T-cell (primary cell): ENCODE data around the gene ARHGAP10. TPM values are rescaled to one million over a fixed set of nuclear protein-coding genes. Genes with fewer than 3 reads are reported as not detected.

ENCODE experiments used
- ATAC-seq, 4 experiments: fragments of 200-7000 bp in 3 of 4; fragments of 150-1000 bp in 1 of 4; cut with Tn5 transposase; replicated peaks in 1 of 4; 1 replicate in 3 of 4; 2 replicates in 1 of 4; pipeline ENCODE4 v1.10.0; 2021; ENCODE audit warnings: moderate library complexity in 3 of 4, mild to moderate bottlenecking in 2 of 4, moderate number of reproducible peaks in 1 of 4
- CTCF ChIA-PET, 2 donors: fragments of 300-600 bp; sonication (Branson Sonifier 250); formaldehyde crosslinking; loops; one replicate each; lab custom pipeline; 2022; ENCODE audit warnings: antibody characterized with exemption in 2 of 2; lab: Charles Lee
- POLR2A ChIA-PET, 2 donors: fragments of 300-600 bp; sonication (Branson Sonifier 250); formaldehyde crosslinking; loops; one replicate each; lab custom pipeline; 2022; ENCODE audit warnings: antibody characterized with exemption in 2 of 2; lab: Charles Lee
- DNase-seq, 35 experiments: peaks; one replicate each; pipeline versions ENCODE4 v3.0.0 to v3.0.0-alpha.2; 2013 to 2023
- H3K27ac ChIP-seq: one replicate; pipeline ENCODE4 v1.5.1; 2013; ENCODE audit warnings: low read length
- H3K27me3 ChIP-seq, 2 experiments: replicated peaks in 1 of 2; 1 replicate in 1 of 2; 2 replicates in 1 of 2; pipeline versions ENCODE4 v1.6.1 to v1.7.0; 2013; ENCODE audit warnings: low read length in 1 of 2, mixed read lengths in 1 of 2; ENCODE audit not compliant: control insufficient read depth in 2 of 2, insufficient read depth in 2 of 2; ENCODE audit errors: extremely low read depth in 1 of 2
- H3K36me3 ChIP-seq, 2 donors: 1 replicate in 1 of 2; 2 replicates in 1 of 2; pipeline versions ENCODE4 v1.6.1 to v1.7.0; 2013; ENCODE audit warnings: low read length in 1 of 2; ENCODE audit not compliant: control insufficient read depth in 2 of 2, insufficient read depth in 1 of 2; ENCODE audit errors: extremely low read depth in 1 of 2
- H3K4me1 ChIP-seq, 2 experiments: 1 replicate in 1 of 2; 2 replicates in 1 of 2; pipeline versions ENCODE4 v1.6.1 to v1.7.0; 2013; ENCODE audit warnings: low read length in 2 of 2, mixed read lengths in 1 of 2; ENCODE audit not compliant: insufficient read depth in 2 of 2, control insufficient read depth in 1 of 2; ENCODE audit errors: extremely low read depth in 1 of 2
- H3K4me3 ChIP-seq, 2 donors: 1 replicate in 1 of 2; 2 replicates in 1 of 2; pipeline versions ENCODE4 v1.5.1 to v1.7.0; 2013; ENCODE audit warnings: mild to moderate bottlenecking in 2 of 2, low read length in 1 of 2, moderate library complexity in 1 of 2; ENCODE audit not compliant: control insufficient read depth in 1 of 2; ENCODE audit errors: extremely low read depth in 1 of 2
- H3K9me3 ChIP-seq: 2 replicates; pipeline ENCODE4 v1.7.0; 2013
- H3K27ac Mint-ChIP-seq, 2 donors: one replicate each; pipeline ENCODE4 v1.8.0; 2020 to 2021; ENCODE audit warnings: mild to moderate bottlenecking in 2 of 2, mixed read lengths in 2 of 2
- H3K27me3 Mint-ChIP-seq, 2 donors: one replicate each; pipeline ENCODE4 v1.8.0; 2021 to 2022; ENCODE audit warnings: mixed read lengths in 2 of 2
- H3K36me3 Mint-ChIP-seq: one replicate; pipeline ENCODE4 v1.8.0; 2021; ENCODE audit warnings: mixed read lengths
- H3K4me1 Mint-ChIP-seq, 3 donors: one replicate each; pipeline ENCODE4 v1.8.0; 2020 to 2022; ENCODE audit warnings: mixed read lengths in 3 of 3, mild to moderate bottlenecking in 1 of 3
- H3K4me3 Mint-ChIP-seq, 3 donors: one replicate each; pipeline ENCODE4 v1.8.0; 2020 to 2022; ENCODE audit warnings: mild to moderate bottlenecking in 3 of 3, mixed read lengths in 3 of 3, moderate library complexity in 3 of 3
- H3K9me3 Mint-ChIP-seq, 3 donors: one replicate each; pipeline ENCODE4 v1.8.0; 2020 to 2022; ENCODE audit warnings: mixed read lengths in 3 of 3
- WGBS: methylation state at CpG from one replicate; pipeline ENCODE4 v1.1.5; 2013; ENCODE audit warnings: missing lambda C conversion rate; ENCODE audit not compliant: insufficient coverage; 5-methylcytosine and 5-hydroxymethylcytosine counted together
- total RNA-seq, 35 experiments: library from RNA in 6 of 35; stranded (reverse) in 6 of 35; fragments of 120-200 nt in 1 of 35; gene quantifications; one replicate each; pipeline versions ENCODE4 v1.2.1 to v1.2.4 and lab custom pipeline; 2013 to 2026

ARHGAP10 gene
- total RNA-seq, 5 donors from 2014 or later (not counting 1 experiment from before 2014, with no cell fraction given): 6.2 to 7.7 (median 6.8) TPM

DNA sequence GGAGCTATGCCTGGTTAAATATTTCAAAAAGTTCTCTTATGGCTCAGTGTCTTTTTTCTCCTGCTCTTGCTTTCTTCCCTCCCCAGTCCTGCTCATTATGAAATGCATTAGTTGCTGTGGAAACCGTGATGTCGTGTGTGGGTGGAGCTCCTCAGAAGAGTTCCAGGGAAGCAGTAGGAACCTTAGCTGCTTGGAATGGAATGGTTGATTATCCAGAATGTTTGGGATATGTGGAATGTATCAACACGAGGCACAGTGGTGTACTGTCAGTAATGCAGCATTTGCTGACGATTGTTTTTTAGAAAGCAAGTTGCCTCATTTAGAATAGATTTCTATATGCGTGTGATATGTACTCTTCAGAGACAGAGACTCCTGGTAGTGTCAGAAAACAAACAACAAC, 333.2 kb downstream of the ARHGAP10 start:
- DNase-seq: no peak
- no peak overlapping the region for H3K4me3 Mint-ChIP-seq
- POLR2A ChIA-PET: no interaction called here

DNA sequence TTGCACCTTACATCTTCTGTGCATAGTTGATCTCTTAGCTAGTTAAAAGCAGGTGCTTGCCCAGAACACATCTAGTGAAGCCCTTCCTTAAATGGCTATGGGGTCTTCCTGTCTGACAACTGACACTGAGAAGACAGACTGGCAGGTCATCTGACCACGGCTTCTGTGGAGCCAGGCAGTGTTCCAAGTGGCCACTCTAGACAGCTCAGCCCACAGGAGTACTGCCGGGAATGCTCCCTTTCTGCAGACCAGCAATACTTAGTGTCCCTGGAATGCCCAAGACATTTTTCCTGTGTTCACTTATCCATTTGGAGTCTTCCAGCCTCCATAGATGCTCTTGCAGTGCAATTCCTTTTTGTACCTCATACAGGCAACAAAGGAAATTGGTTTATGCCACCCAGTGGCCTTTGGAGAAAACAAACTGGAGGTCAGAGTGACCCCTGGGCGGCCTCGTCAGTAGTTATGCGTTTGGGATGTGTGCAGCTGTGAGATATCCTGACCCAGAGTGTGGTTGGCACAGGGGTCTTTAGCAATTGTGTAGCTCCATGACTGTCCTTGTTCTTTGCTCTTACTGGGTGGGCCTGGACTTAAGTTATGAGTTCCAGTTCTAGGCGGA, 335.5 kb downstream of the ARHGAP10 start:
- 96% methylated on average over 4 of the region's 6 CpGs for WGBS
- Histone ChIP-seq H3K9me3 (no peaks in the 10 kb centered on the region), H3K36me3 (peaks cover 6 to 7% of the 10 kb centered on the region in 2 donors), H3K4me1 (peaks cover 0 to 5% of the 10 kb centered on the region in 2 experiments), H3K4me3 (no peak overlapping the region), H3K27me3 (no peaks in the 10 kb centered on the region), H3K27ac (no peak overlapping the region)
- Mint-ChIP-seq H3K36me3 (peaks cover 36% of the 10 kb centered on the region), H3K27ac (no peak overlapping the region), H3K27me3 (no peaks in the 10 kb centered on the region), H3K4me1 (peaks cover 0 to 12% (median 0%) of the 10 kb centered on the region in 3 donors), H3K9me3 (no peaks in the 10 kb centered on the region), H3K4me3 (no peak overlapping the region)
- ATAC-seq (no peak), DNase-seq (no peak)
- ChIA-PET CTCF (interaction anchor here in 1 of 2 donors (0.9 kb wide), 1 partner anchor 15 kb away, joined by 3 read pairs; no protein-coding TSS in a partner anchor), POLR2A (no interaction called here)

More for the DNA sequence above, 333.2 kb downstream of the ARHGAP10 start:
- CTCF ChIA-PET: interaction anchor here in 1 of 2 donors (0.6 kb wide), 1 partner anchor 590 kb away, joined by 3 read pairs; no protein-coding TSS in a partner anchor
- Mint-ChIP-seq H3K4me1 (peaks cover 20 to 33% (median 22%) of the 10 kb centered on the region in 3 donors), H3K36me3 (peaks cover 28% of the 10 kb centered on the region), H3K27me3 (no peaks in the 10 kb centered on the region), H3K27ac (no peak overlapping the region), H3K9me3 (no peaks in the 10 kb centered on the region)
- Histone ChIP-seq H3K9me3 (no peaks in the 10 kb centered on the region), H3K4me3 (no peak overlapping the region), H3K4me1 (peaks cover 14 to 20% of the 10 kb centered on the region in 2 experiments), H3K27ac (no peak overlapping the region), H3K36me3 (peaks cover 2 to 6% of the 10 kb centered on the region in 2 donors), H3K27me3 (no peaks in the 10 kb centered on the region)
- WGBS: 94% methylated on average over 2 of the region's 5 CpGs
- ATAC-seq: no peak

DNA sequence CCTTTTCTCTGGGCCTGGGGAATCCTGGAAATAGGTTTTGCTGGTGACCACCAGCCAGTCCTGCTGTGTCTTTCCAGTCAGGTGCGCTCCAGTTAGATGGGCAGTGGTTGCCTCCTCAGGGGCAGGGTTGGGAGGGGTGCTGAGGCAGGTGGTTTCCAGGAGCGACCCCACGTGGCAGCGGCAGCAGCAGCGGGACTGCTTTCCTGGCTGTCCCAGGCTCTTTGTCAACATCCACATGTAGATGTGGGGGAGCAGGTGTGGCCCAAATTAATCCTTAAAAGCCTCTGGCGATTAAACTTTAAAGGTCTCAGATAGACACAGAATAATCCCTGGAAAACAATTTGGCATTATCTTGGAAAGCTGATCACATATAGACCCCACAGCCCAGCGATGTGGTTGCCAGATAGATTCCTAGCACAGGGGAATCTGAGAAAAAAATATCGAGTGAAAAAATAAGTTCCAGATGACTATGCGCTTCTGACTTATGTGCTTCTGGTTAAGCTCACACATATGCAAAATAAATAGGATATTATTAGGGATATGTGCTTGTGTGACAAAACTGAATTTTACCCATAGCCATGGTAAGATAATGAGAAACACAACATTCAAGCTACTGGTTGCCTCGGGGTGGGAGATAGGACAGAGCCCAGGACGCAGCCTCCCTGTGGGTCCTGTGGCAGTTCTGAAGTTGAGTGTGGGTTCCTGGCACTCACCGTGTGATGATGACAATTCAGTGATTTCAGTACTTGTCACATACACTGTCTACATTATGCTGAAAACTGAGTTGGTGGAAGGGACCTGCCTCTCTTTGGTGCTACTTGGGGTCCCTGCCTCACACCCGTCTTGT, 336.4 kb downstream of the ARHGAP10 start:
- 97% methylated on average over 6 of the region's 13 CpGs for WGBS
- ChIA-PET POLR2A (no interaction called here), CTCF (no interaction called here)
- H3K36me3 Mint-ChIP-seq: peaks cover 44% of the 10 kb centered on the region
- H3K4me1 Mint-ChIP-seq: peaks cover 0 to 9% (median 0%) of the 10 kb centered on the region in 3 donors
- no peaks in the 10 kb centered on the region for H3K27me3 ChIP-seq
- H3K9me3 ChIP-seq: no peaks in the 10 kb centered on the region
- no peak overlapping the region for H3K4me3 Mint-ChIP-seq
- no peak overlapping the region for H3K4me3 ChIP-seq
- peaks cover 7 to 15% of the 10 kb centered on the region in 2 donors for H3K36me3 ChIP-seq
- ATAC-seq (no peak), DNase-seq (no peak)
- H3K27ac ChIP-seq: no peak overlapping the region
- peaks cover 0 to 3% (median under 1%) of the 10 kb centered on the region in 3 donors for H3K9me3 Mint-ChIP-seq
- H3K4me1 ChIP-seq: no peaks in the 10 kb centered on the region
- H3K27me3 Mint-ChIP-seq: no peaks in the 10 kb centered on the region
- no peak overlapping the region for H3K27ac Mint-ChIP-seq

DNA sequence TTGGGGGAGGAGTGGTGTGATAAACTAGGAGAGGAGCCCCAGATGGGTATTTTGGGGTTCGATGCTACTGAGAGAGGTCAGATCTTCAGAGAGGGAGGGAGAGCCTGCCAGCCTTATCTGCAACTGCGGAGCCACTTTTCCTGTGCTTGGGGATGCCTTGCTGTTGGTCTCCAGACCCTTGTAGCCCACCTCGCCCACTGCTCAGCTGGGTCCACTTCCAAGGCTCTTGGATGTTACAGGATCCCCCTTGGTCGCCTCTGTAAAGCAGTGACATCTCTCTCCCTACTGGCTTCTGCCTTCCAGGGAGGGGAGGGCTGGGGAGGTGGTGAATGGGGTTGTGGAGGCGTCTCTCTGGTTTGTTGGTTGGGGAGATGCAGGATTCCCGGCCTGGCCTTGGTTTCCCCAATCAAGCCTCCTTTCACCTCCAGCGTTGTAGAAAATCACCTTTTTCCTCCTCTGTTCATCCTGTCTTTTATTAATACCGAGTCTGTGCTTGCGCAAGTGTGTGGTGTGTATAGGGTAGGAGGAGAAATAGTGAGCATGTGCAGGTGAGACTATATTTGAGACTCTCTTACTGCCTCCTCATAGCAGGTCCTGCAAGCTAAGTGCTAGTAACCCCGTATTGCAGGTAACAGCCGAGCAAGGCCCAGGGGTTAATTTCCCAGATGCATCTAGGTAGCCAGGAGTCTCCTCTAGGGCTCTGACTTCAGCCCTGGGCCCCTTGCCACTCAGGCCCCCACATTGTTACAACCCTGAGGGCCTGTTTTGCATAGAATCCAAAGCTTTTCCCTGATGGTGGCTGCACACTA, 337.4 kb downstream of the ARHGAP10 start:
- Histone ChIP-seq H3K36me3 (peaks cover 3 to 15% of the 10 kb centered on the region in 2 donors), H3K4me1 (no peaks in the 10 kb centered on the region), H3K27me3 (no peaks in the 10 kb centered on the region), H3K27ac (no peak overlapping the region), H3K9me3 (no peaks in the 10 kb centered on the region), H3K4me3 (no peak overlapping the region)
- no peak overlapping the region for H3K27ac Mint-ChIP-seq
- DNase-seq: no peak
- peaks cover 0 to 13% (median 11%) of the 10 kb centered on the region in 3 donors for H3K9me3 Mint-ChIP-seq
- no peak overlapping the region for H3K4me3 Mint-ChIP-seq
- no peaks in the 10 kb centered on the region for H3K27me3 Mint-ChIP-seq
- ATAC-seq: no peak
- peaks cover 48% of the 10 kb centered on the region for H3K36me3 Mint-ChIP-seq
- no peaks in the 10 kb centered on the region for H3K4me1 Mint-ChIP-seq
- 97% methylated on average over 4 of the region's 11 CpGs for WGBS
- ChIA-PET CTCF (interaction anchor here in 1 of 2 donors (0.6 kb wide), 1 partner anchor 414 kb away, joined by 3 read pairs; no protein-coding TSS in a partner anchor), POLR2A (no interaction called here)

DNA sequence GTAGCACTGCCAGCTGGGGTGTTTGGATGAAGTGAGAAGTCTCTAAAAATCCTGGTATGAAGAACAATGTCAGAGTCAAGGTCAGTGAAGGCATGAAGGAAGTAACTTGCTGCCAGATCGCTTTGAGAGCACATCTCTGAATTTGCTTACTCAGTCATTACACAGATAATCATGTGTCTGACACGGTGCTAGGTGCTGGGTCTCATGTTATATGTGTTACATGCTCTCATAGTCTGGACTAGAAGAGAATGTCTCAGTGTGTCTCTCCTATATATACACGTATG, 337.9 kb downstream of the ARHGAP10 start:
- POLR2A ChIA-PET: no interaction called here
- CTCF ChIA-PET: interaction anchor here in 1 of 2 donors (0.6 kb wide), 2 partner anchors 33 to 413 kb away, joined by 3 read pairs; no protein-coding TSS in a partner anchor
- Mint-ChIP-seq H3K4me1 (no peaks in the 10 kb centered on the region), H3K4me3 (no peak overlapping the region), H3K27me3 (no peaks in the 10 kb centered on the region), H3K27ac (no peak overlapping the region), H3K36me3 (peaks cover 49% of the 10 kb centered on the region), H3K9me3 (peaks cover 0 to 17% (median 14%) of the 10 kb centered on the region in 3 donors)
- no CpG with 5 or more reads among the region's 3 CpGs for WGBS
- no peaks in the 10 kb centered on the region for H3K9me3 ChIP-seq
- no peak for ATAC-seq
- no peak overlapping the region for H3K4me3 ChIP-seq
- H3K27ac ChIP-seq: no peak overlapping the region
- no peaks in the 10 kb centered on the region for H3K4me1 ChIP-seq
- no peaks in the 10 kb centered on the region for H3K27me3 ChIP-seq
- peaks cover 3 to 15% of the 10 kb centered on the region in 2 donors for H3K36me3 ChIP-seq
- DNase-seq: no peak

DNA sequence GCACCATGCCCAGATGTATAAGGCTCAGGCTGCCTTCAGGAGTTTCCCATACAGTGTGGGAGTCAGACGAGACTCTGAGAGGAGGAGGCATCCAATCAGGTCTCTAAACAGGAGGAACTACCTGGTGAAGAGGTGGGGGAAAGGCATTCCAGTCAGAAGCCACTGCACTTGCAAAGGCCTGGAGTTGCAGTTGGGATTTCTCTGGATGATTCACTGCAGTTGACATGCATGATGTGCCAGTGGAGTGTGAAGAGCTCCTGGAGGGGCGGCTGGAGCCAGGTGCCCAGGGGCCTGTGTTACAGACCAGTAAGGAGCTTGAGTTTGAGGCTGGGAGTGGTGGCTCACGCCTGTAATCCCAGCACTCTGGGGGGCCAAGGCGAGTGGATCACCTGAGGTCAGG, 339.1 kb downstream of the ARHGAP10 start:
- Mint-ChIP-seq H3K9me3 (peaks cover 8 to 28% (median 24%) of the 10 kb centered on the region in 3 donors), H3K27ac (no peak overlapping the region), H3K4me1 (no peaks in the 10 kb centered on the region), H3K36me3 (peaks cover 50% of the 10 kb centered on the region), H3K4me3 (no peak overlapping the region), H3K27me3 (no peaks in the 10 kb centered on the region)
- Histone ChIP-seq H3K4me3 (no peak overlapping the region), H3K9me3 (no peaks in the 10 kb centered on the region), H3K27ac (no peak overlapping the region), H3K36me3 (peaks cover 3 to 15% of the 10 kb centered on the region in 2 donors), H3K4me1 (no peaks in the 10 kb centered on the region), H3K27me3 (no peaks in the 10 kb centered on the region)
- WGBS: 100% methylated on average over 1 of the region's 4 CpGs
- ChIA-PET CTCF (no interaction called here), POLR2A (no interaction called here)
- no peak for DNase-seq
- no peak for ATAC-seq
